ENCODE measurements around the gene PTPN1.
"Not testable (repeated sequence)": the region's sequence is repeated elsewhere in the genome, so short reads cannot be mapped to it uniquely, and the experiment has no call there.

Gene PTPN1

DNA sequence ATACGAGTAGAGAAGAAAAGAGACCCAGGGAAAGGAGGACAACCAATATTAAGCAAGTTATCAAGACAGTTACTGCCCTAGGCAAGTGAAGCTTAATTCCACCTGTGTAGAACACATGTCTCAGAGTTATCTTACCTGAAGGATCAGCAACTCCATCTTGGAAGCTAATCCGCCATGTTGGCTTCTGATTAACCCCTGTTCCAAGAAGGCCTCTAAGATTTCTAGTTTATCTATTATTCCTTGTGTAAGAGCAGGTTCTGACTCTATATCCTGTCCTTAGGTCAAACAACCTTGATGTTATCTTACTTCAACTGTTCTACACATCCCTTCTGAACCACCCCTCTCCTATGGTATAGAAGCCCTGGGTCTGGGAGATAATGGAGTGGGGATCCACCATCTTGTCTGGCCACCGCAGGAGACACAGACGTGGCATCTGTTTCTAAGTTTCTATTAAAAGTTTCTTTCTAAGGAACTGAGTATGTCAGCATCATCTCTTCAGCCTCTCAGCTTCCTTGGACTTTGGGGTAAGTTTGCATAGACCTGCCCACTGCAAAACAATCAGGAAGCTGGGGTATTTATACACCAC lies 27.7 kb upstream of the PTPN1 start:
- DNase-seq: no peak

DNA sequence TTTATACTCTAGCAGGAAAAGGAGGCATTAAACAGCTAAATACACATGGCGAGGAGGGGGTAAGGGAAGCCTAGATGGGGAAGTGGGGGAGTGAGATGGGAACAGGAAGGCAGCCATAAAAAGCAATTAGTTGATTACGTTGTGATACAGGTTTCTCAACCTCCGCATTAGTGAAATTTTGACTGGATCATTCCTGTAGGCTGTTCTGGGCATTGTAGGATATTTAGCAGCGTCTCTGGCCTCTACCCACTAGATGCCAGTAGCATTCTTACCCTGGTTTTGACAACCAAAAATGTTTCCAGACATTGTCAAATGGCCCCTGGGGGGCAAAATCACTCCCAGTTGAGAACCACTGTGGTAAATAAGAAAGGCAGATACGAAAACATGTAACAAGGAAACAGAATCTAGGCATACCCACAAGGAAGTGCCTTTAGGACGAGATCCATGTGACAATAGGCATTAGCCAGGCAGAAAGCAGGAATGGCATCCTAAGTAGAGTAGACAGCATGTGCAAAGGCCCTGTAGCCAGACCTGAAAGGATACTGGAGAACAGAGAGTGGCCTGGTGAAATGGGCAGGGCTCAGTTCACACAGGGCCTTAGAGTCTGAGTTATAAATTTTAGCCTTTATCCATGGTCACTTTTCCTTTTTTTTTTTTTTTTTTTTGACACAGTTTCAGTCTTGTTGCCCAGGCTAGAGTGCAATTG lies 25.8 kb upstream of the PTPN1 start:
- DNase-seq: no peak

DNA sequence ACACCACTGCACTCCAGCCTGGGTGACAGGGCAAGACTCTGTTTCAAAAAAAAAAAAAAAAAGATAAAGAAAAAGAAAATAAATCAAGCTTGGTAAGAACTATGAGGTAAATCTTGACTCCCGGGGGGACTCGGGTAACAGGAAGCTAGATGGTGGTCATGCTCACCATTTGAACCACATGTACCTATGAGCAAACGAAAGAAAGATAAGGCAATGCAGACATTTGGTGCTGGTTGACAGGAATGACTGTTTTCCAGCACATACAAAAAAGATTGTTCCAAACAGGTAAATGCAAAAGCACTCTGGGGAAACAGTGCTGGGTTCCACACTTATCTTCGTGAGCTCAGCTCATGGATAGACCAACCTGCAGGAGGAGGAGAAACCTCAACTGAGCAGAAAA lies 22.8 kb upstream of the PTPN1 start:
- no peak for DNase-seq

DNA sequence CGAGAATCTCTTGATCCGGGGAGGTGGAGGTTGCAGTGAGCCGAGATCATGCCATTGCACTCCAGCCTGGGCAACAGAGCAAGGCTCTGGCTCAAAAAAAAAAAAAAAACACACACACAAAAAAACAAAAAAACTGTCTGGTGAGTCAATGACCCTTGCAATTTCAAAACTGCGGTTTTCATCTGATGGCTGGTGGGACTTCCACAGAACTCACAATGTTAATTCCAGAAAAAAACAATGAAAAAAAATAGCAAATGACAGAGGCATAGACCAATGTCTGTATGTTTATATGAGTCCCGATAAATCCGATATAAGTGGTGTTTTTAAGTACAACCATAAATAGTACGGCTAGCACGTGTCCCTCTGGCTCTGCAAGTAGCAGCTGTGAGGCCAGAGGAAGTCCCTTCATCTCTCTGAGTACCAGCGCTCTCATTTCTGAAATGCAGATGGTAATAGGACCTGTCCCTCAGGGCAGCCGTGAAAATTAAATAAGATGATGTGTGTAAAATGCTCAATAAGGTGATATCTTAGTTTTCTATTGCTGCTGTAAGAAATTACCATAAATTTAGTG lies 21.9 kb upstream of the PTPN1 start:
- DNase-seq: no peak

DNA sequence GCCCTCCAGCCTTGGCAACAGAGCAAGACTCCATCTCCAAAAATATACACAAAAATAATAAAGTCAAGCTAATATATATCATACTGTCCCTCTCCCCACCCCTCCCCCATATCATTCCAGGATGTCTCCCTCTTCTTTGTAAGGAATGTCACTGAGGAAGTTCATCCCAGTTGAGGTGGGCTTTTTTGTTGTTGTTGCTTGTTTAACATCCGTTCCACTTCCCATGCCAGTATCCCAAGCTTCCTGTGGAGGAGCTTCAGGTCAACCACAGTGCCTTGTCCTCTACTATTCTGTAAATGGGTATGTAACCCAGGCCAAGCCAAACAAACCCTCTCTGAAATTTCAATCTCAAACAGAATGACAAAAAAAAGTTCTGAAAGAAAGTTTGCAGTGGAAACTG lies 19.0 kb upstream of the PTPN1 start:
- no peak for DNase-seq

DNA sequence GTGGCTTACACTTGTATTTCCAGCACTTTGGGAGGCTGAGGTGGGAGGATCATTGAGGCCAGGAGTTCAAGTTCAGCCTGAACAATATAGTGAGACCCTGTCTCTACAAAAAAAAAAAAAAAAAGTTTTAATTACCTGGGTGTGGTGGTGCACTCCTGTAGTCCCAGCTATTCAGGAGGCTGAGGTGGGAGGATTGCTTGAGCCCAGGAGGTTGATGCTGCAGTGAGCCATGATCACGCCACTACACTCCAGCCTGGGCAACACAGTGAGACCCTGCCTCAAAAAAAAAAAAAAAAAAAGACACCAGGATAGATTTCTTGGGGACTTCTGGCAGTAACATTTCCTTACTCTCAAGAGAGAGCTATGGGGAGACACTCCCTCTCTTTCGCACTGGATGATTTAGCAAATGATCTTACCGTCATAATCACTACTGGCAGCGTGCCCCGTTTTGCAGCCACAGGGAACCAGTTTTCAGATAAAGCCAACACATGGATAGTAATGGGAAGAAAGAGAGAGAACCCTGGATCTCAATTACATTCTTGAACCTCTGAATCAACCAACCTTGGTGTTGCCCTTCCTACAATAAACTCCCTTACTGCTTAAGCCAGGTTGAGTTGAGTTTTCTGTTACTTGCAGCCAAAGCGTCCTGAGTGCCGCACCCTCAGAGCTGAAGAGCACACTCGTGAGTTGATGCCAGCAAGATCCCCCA lies 18.1 kb upstream of the PTPN1 start:
- peak; percentile 51 for DNase-seq

DNA sequence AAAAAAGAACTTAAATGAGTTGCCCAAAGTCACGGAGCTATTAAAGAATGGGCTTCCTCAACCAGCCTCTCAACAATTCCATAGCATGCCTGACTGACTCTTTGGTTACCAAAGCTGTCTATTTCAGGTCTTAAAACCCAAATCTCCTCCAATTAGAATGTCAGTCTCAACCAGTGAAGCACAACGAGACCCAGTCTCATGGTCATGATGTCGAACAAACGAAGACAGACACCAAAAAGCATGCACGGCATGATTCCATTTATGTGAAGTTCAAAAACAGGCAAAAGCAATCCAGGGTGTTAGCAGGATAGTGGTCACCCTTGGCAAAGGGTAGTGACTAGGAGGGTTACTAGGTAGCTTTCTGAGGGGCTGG lies 16.3 kb upstream of the PTPN1 start:
- no peak for DNase-seq

DNA sequence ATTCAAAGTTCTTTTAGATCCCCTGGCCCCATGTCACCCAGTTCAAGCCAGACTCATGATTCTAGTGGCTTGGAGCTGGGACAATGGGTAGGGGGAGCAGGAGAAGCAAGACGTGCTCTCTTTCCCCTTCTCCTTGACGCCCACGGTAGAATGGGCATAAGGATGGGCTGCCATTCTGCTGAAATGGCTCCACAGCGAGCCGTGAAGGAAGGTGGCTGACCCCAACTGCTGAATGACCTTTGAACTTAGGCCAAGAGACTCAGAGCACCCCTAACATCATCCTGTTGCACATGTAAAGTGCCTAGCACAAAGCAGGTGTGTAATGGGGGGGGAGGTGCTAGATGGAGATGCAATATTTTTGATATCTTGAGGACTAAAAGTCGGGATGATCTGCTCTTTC lies 15.8 kb upstream of the PTPN1 start:
- DNase-seq: no peak

DNA sequence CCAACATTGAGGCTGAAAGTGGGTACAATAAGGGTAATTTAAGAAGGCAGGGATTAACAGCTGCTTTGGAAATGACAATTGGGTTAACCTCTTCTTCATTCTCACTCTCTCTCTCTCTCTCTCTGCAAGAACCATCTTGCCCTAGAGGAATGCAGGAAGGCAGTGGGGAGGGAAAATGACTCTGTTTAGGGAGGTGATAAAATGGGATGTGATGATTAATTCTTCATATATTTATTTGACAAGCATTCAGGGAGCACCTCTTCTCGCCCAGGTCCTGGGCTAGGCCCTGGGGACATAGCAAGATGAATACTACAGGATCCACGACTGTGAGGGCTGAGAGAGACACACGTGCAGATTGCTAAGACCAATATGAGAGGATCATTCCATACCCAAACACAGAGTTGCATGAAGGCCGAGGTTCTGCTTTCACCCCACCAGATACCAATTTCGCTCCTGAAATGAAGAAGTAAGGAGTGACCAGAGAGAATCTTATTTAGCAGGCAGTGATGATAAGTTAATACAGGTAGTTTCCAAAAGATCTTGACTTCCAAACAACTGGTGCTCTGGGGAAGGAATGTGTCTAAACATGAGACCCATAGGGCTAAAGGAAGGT lies 13.3 kb upstream of the PTPN1 start:
- DNase-seq: peak; percentile 53

DNA sequence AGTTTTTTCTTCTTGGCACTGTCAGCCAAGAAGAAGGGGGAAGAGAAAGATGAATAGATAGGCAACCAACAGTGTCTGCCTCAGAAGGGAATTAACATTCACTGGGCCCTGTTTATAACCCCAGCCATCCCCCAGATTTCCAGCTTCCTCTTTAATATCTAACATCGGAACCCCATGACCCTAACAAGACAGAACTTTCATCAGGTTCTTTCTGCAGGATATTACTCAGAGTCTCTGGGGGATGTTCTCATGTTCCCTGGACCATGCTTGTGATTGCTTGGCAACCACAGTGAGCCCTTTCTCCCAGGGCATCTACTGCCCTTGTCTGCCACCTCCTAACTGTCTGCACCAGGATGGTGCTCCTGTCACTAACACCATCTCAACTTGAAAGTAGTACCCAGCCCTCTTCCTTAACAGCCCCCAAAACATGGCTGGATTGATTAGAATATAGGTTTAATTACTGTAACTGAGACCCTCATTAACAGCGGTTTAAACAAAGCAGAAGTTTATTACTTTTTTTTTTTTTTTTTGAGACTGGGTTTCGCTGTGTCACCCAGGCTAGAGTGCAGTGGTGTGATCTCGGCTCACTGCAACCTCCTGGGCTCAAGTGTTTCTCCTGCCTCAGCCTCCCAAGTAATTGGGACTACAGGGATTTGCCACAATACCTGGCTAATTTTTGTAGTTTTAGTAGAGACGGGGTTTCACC lies 12.0 kb upstream of the PTPN1 start:
- DNase-seq: peak; percentile 75

DNA sequence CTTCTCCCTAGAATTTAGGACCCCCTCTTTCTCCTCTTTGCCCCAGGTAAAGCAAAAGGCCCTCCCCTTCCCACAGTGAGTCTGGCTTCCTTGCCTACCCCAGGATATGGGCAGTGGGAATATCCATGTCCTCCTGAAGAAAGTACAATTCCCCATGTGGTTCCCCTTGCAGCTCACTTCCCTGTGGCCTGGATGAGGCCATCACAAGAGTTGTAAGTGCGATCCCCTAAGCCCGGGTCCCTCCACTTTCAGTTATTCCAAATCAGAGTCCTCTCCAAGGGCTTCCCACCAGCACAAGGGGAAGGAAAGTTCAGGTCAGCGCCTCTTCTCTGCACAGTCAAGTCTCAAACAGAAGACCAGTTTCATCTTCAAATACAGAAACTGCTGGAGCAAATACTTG lies 10.2 kb upstream of the PTPN1 start:
- DNase-seq: no peak

DNA sequence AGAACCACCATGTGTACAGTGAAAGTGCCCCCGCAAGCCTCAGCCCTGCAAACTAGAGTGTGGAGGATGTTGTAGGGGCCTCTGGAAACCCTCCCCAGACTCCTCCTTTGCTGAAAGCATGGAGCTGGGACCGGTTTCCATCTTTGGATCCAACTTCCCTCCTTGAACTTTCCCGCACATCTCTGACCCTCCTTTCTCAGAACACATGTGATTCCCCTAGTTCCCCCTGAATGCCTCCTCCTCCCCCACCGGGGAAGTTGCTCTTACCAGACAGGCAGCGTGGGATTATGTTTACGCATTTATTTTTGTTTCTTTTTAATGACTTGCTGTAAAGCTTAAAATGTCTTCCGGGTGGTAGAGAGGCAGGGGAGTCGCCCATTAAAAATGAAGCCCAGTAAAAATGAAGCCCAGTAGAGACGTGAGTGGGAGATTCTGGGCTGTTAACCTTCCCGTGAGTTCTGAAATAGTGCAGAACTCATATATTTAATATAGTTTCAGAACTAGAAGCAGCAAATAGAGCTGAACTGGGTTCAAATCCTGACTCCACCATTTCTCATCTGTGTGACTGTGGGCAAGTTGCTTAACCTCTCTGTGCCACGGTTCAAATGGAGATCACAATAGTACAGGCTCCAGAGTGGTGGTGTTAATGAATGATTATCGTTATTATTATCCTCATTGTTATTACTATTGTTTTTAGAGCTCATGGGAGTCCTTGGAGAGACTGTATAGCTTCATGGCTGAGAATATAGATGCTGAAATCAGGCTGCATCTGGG lies 8.0 kb upstream of the PTPN1 start:
- DNase-seq: no peak

DNA sequence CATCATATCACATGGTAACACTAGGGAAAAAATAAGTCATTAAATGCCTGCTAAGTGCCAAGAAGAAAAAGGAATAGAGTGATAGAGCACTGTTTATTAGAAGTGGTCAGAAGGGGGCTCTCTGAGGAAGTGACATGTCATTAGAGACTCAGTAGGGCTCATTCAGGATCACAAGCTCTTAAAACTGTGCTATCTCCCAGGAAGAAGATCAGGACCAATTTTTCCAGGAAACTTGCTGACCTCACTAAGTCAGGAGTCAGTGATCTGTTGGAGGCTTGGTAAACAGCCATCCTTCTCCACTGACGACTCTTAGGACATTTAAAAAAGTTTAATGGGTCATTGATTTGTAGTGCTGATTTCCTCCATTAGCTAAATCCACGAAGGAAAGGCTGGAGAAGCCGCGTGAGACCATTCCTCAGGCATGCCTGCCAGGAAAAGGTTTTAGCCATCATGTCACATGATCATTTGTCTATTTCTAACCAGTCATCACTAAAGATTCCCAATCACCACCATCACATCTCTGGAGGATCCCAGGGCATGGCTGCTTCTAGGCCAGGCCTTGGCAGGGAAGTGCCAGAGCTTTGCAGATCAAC lies 5.9 kb upstream of the PTPN1 start:
- DNase-seq: no peak

DNA sequence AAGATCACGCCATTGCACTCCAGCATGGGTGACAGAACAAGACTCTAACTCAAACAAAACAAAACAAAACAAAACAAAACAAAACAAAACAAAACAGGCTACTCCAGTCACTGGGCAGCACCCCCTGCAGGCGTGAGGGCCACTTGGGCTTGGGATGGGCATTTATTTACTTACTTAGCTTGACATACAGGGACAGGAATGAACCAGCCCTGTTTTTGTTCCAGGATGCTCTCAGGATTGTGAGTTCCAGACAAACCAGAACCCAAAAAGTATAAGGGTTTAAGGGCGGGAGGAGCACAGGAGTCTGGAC lies 4.0 kb upstream of the PTPN1 start:
- no peak for DNase-seq

DNA sequence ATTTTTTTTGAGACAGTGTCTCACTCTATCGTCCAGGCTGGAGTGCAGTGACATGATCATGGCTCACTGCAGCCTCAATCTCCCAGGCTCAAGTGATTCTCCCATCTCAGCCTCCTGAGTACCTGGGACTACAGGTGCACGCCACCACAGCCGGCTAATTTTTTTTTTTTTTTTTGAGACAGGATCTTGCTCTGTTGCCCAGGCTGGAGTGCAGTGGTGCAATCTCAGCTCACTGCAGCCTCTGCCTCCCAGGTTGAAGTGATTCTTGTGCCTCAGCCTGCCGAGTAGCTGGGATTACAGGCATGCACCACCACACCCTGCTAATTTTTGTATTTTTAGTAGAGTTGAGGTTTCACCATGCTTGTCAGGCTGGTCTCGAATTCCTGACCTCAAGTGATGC lies 2.4 kb upstream of the PTPN1 start:
- not testable (repeated sequence) for DNase-seq

DNA sequence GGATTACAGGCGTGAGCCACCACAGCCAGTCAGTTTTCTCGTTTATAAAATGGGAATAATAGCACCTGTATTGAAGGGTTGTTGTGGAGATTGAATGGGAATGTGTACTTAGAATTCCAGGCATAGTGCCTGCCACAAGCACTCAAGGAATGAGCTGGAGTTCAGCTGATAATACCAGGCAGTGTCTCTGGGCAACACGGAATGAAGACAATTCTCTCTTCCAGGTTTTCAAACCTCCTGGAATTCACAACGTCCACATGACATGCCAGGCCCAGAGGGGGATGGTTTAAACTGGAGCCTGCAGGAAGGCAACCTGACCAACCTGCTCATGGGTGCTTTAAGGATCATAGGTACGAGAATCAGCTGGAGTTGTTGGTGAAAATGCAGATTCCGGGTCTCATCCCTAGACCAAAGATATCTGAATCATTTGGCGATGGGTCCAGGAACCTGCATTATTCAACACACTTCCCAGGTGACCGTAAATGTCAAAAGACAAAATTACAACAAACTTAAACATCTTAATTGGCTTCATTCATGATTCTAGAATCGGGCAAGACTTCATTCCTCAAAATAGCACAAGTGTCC lies 1.9 kb upstream of the PTPN1 start:
- DNase-seq: no peak

DNA sequence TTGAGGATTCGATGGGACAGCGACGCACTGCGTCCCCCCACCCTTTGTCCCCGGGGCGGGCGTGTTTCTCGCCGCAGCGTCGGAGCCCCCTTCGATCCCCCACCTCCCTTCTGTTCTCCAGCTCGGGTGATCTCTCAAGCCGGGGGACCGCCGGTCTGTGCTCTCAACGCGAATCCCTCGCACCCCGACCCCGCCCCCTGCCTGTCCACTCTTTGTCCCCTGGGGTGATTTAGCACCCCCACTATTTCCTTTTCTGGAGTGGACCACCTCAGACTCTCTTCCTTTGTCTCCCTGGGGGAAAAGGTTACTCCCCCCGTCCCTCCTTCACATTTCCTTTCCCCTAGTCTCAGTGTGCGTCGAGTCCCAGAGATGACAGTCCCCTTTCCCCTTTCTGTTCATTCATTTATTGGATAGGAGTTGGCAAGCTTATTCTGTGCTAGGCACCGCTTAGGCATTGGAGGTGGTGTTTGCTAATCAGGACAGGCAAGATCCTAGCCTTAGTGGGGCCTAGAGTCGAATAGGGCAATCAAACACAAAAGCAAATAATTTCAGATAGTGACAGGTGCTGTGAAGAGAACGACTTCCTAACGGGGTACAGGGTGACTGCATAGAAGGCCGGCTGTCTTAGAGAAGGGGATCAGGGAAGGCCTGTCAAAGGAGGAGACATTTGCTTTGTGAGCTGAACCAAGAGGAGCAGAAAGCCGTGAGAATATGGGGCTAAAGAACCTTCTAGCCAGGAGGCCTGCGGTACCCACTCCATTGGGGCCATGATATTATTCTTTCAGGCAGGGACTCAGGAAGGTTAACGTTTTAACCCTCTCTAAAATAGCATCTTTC lies 741 bp downstream of the PTPN1 start:
- DNase-seq: no peak

DNA sequence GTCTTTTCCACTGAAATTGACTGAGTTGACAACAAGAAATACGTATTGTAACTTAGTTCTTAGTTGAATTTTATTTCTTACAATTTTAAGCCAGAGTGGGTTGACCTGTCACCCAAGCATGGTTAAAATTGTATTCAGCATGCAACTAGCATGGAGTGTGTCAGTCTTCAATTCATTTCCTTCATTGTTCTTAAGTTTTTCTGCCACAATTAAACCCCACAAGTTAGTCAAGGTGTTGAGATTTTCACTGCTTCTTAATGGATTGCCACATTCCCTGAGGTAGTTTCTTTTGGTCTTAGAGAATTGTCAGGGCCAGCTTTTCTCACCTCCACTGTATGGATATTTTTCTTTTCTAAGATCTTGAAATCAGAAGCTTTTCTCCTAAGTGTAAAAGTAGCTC lies 2.1 kb downstream of the PTPN1 start:
- no peak for DNase-seq

DNA sequence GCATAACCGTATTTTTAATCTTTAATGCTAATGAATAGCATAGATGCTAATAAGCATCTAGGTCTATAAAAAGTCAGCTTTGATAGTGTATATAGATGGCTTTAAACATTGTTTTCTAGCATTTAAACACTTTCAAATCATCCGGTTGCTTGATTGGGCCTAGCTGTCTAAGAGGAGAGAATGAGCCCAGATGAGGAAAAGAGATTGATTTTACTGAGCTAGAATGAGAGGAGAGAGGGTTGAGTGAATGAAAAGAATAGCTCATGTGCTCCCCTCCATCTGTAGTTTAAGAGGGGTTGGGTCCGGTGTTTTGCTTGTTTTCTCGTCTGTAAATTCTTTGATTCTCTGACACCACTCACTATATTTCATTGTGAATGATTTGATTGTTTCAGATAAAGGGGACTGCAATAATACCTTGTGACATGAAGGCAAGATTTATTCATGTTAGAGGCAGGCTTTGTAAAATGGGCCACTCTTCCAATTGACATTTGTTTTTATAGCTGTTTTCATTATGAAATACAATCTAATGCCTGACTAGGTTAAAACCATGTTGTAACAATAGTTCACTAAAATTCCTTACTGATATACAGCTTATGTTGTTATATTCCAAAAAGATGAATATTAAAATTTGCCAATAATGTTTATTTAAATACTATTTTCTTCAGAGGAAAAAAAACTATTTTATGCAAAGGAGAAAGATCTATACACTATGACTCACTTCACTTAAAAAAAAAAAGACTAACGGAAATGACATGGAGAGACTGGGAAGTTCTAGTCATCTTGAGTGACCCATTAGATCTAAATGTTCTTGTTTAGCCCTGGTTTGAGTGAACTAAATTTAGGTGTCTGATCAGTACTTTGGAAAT lies 3.2 kb downstream of the PTPN1 start:
- DNase-seq: peak; percentile 68

DNA sequence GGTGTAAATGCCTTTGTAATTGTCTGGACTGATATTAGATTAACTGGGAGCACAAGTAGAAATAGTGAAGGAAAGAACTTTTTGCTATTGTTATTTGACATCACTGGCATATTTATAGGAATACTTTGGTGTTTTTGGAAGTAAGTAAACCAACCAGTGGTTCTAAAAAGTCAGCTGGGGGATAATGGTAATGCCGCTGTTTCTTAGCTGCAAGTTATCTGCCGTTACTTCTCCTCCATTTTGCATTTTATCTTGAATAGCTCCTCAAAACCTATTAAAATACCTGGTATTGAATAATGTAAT lies 3.8 kb downstream of the PTPN1 start:
- no peak for DNase-seq
